HG03457 (cell line): Measurements from ENCODE around the gene P2RY8.
A peak's percentile ranks its signal among the peaks of the same experiment; 100 is the strongest.
"Not testable (repeated sequence)": the region's sequence is repeated elsewhere in the genome, so short reads cannot be mapped to it uniquely, and the experiment has no call there.

Experiments
- ATAC-seq: cut with Tn5 transposase; IDR thresholded peaks from one replicate; pipeline ENCODE4 v1.9.1; 2021; ENCODE audit warnings: moderate number of reproducible peaks; ENCODE audit not compliant: unreplicated experiment

The P2RY8 gene

DNA sequence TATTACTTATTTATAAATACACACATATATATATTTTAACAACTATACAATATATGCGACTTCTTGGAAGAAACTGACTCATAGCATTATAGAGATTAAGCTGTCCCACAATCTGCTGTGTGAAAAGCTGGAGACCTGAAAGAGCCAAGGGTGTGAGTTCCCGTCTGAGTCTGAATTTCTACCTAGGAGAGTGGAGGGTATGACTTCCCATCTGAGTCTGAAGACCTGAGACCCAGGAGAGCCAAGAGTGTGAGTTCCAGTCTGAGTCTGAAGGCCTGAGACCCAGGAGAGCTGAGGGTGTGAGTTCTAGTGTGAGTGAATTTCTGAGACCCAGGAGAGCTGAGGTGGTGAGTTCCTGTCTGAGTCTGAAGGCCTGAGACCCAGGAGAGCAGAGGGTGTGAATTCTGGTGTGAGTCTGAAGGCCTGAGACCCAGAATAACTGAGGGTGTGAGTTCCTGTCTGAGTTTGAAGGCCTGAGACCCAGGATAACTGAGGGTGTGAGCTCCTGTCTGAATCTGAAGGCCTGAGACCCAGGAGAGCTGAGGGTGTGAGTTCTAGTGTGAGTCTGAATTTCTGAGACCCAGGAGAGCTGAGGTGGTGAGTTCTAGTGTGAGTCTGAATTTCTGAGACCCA is 8.9 kb upstream of the P2RY8 start:
- ATAC-seq: no peak

DNA sequence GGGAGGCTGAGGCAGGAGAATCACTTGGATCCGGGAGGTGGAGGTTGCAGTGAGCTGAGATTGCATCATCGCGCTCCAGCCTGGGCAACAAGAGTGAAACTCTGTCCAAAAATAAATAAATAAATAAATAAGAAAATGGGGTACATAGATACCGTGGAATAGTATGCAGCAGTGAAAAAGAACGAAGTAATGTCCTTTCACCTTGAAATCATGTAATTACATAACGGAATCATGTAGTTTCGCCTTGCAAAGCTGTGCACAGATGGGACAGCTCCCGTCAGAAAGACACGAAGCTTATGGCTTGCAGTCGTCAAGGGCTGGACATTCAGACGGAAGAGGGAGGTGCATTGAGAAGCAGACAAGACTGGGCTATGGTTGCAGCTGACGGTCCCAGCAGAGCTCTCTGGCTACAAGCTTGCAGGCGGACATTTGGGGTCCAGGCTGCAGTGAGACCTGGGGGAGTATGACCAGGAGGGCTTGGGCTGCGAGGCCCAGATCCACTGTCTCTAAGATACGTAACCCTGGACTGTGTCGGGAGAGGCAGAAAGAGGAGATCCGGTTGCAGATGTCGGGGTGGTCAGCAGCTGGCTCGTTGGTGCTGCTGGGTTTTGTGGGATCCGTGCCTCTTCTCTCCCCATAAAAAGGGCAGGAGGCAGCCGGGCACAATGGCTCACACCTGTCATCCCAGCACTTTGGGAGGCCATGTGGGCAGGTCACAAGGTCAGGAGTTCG is 6.2 kb upstream of the P2RY8 start:
- no peak for ATAC-seq

DNA sequence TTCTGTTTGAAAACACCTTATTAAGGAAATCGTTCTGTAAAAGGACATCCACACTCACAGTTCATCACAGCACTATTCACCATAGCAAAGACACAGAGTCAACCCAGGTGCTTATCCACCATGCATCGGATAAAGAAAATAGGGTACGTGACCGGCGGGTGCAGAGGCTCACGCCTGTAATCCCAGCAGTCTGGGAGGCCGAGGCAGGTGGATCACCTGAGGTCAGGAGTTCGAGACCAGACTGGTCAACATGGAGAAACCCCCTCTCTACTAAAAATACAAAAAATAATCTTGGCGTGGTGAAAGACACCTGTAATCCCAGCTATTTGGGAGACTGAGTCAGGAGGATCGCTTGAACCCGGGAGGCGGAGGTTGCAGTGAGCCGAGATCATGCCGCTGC is 2.2 kb upstream of the P2RY8 start:
- ATAC-seq: not testable (repeated sequence)

DNA sequence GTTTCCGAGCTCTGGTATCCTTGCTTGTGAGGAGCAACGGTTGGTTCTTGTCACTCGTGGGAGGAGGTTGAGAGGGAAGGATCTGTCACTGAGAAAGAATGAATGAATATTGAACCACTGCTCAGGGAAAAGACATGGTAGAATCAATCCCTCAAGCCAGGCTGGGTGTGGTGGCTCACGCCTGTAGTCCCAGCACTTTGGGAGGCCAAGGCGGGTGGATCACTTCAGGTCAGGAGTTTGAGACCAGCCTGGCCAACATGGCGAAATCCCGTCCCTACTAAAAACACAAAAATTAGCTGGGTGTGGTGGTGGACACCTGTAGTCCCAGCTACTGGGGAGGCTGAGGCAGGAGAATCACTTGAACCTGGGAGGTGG is 718 bp upstream of the P2RY8 start:
- ATAC-seq: not testable (repeated sequence)

DNA sequence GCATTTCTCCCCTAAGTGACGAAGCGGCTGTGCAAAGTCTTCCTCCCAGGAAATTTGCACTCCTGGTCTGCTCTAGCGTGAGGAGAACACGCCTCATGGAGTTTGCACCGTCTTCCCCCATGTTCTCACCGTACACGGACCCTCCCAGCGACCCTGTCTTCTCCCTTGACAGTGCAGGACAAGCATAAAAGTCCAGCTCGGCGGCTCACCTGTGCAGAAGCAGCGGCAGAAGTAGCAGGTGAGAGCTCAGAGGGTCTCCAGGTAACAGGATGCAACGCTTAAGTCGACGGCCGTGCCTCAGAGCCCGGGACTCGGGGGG is 314 bp downstream of the P2RY8 start:
- ATAC-seq: peak; percentile 15

DNA sequence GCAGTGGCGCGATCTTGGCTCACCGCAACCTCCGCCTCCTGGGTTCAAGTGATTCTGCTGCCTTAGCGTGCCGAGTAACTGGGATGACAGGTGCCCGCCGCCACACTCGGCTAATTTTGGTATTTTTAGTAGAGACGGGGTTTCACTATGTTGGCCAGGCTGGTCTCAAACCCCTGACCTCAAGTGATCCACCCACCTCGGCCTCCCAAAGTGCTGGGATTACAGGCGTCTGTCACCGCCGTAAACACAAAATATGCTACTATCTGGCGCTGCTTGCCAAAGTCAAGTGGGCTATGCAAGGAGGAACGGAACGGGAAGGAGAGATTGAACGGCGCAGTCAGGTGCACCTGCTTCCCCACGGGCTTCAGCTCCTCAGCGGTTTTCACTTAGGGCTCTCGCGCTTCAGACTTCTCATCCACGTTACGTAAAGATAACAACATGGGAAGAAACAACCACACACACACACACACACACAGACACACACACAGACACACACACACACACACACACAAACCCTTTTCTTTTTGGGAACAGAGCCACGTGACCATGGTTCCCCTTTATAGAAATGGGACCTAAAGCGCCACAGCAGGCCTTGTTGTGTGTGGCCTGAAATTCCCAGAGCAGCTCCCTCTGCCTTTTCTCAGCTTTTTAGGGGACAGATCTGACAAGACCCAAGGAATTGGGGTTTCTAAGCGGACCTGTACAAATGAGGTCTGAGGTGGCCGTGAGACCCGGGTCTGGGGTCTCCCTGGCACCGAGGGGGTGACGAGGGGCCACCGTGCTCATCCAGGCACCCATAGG is 1.5 kb downstream of the P2RY8 start:
- ATAC-seq: no peak

DNA sequence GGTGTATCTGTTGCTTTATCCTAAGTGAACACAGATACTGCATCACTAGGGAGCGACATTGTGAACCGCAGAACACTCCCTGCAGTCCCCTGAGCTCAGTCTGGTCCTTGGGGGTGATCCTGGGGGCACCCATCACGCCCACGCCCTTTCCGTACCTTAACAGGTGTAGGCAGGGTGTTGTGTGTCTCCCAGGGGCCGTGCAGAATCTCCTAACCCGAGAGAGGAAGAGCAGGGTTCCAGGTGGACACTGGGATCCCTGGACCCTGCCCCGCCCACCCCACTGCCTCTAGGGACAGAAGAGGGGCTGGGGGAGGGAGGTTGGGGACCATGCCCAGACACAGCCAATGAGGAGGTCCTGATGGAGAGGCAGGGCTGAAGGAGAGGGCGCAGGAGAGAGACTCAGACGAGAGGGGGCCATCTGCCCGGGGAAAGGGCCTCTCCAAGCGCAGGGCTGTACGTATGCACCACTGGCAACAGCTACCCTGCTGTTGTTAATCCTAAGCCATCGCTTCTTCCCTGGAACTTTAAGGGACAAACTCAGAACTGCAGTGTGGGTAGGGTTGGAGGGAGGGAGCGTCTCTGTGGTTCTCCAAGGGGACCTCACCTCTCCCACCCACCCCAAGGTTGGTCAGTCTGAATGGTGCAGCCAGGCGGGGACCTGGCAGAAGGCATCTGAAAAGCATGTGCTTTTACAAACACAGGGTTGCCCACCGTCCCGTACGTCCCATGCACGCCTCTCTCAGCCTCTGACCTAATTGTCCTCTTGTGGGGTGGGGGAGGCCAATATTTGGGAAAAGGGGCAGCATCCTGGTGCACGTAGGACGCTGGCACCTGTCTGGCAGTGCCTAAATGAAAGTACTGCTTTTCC is 2.5 kb downstream of the P2RY8 start:
- no peak for ATAC-seq

DNA sequence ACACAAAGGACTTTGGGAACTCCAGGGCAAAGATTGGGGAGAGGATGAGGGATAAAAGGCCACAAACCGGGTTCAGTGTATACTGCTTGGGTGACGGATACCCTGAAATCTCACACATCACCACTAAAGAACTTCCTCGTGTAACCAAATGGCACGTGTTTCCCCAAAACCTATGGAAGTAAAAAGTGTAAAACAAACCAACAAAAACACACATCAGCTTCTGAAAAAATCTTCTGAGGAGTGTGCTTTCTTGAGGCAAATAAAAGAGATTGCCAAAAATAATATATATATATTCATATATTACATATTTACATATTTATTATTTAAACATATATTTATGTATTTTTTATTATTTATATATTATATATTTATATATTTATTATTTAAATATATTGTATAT is 3.9 kb downstream of the P2RY8 start:
- ATAC-seq: no peak

DNA sequence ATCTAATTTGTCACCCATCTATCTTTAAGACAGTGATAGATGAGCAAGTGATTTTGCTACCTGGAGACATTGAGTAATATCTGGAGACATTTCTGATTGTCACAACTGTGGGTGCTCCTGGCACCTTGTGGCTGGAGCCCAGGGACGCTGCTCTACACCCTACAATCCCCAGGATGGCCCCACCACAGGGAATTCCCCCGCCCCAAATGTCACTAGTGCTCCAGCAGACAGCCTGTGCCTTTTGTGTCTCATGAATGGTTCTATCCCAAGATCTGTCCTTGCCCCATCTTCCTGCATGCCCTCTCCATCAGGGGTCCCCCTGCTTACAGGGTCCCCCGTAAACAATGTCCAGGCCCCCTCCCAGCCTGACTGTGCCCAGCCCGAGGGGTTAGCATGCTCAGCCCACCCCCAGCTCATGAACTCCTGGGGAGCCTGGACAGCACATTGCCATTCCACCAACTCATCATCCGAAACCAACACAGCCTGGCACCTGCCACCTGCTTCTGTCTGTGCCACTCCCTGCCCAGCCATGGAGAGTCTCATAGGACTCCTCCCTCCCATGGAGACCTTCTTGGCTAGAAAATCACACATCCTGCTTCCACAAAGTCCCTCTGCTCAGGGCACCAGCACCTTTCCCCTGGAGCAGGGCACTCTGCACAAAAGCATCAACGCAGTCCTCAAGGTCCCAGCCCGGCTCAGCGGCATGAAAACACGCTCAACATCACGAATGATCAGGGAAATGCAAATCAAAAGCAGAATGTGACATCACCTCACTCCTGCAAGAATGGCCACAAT is 5.7 kb downstream of the P2RY8 start:
- no peak for ATAC-seq

DNA sequence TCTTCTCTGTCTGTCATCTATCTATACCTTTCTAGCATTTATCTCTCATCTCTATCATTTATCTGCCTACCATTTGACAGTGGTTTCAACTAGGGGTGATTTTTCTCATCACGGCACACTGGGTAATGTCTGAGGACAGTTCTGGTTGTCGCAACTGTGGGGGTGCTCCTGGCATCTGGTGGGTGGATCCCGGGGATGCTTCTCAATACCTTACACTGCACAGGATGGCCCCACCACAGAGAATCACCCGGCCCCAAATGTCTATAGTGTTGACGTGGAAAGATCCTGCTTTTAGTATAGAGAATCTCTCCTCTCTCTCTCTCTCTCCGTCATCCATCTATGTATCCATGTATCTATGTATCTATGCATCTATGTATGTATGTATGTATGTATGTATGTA is 7.2 kb downstream of the P2RY8 start:
- ATAC-seq: no peak

DNA sequence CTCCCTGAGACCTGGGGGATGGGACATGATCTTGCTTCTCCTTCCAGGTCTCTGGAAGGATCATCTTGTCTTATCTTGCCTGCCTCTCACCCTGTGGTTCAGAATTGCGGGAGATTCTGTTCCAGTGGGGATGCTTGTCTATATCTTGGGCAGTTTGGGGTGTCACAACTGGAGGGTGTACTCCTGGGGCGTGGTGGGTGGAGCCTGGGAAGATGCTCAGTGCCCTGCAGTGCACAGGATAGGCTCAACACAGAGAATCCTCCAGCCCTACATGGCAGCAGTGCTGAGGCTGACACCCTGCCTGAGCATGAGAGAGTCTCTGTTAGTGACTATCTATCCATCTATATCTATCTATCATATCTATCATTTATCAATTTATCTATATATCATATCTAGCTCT is 7.7 kb downstream of the P2RY8 start:
- no peak for ATAC-seq

DNA sequence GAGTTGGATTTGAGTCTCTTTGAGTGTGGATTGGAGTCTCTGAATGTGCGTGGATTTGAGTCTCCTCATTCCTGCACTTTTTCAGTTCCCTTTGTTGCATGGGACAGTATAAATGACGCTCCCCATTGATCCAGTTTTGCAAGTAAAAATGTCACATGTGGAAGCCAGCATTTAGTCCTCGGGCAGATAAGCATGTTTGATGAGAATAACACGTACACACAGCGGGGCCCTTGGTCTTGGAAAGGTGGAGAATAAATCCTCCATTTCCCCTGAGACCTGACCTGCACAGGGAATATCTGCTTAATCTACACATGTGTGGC is 8.1 kb downstream of the P2RY8 start:
- ATAC-seq: no peak

DNA sequence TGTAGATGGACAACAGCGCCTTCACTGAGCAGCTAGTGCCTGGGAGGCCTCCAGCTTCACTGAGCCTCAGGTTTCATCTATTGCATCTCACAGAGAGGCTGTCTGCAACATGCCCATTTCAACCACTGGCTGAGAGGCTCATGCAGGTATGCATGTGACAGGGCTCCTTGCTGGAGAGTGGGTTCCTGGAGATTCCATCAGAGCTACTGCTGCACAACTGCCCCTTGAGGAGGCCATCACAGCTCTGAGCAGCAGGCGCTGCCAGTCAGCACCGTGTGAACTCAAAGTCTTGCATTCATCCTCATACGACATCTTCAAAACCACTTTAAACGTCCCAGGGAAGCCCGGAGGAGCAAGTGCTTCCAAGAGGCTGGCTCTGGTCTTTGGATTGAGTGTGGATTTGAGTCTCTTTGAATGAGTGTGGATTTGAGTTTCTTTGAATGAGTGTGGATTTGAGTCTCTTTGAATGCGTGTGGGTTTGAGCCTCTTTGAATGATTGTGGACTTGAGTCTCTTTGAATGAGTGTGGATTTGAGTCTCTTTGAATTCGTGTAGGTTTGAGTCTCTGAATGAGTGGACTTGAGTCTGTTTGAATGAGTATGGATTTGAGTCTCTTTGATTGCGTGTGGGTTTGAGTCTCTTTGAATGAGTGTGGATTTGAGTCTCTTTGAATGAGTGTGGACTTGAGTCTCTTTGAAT is 8.7 kb downstream of the P2RY8 start:
- ATAC-seq: no peak

DNA sequence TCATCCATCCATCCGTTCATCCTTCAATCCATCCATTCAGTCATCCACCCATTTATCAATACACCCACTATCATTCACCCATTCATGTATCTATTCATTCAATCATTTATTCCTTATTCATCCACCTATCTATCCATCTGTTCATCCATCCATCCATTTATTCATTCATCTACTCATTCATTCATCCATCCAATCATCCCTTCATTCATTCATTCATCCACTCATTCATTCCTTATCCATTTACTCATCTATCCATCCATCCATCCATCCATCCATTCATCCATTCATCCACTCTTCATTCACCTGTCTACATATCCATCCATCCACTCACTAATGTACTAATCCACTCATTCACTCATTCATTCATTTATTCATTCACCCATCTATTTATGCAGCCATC is 9.5 kb downstream of the P2RY8 start:
- no peak for ATAC-seq

DNA sequence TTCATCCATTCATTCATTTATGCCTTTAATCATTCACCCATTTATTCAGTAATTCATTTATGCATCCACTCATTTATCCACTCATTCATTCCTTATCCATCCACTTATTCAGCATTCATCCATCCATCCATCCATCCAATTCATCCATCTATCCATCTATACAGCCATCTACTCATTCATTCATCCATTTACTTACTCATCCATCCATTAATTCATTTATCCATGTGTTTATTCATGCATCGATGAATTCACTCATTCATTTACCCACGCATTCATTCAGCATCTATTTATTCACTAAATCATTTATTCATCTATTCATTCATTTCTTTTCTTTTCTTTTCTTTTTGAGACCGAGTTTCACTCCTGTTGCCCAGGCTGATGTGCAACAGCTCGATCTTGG is 10.4 kb downstream of the P2RY8 start:
- no peak for ATAC-seq

DNA sequence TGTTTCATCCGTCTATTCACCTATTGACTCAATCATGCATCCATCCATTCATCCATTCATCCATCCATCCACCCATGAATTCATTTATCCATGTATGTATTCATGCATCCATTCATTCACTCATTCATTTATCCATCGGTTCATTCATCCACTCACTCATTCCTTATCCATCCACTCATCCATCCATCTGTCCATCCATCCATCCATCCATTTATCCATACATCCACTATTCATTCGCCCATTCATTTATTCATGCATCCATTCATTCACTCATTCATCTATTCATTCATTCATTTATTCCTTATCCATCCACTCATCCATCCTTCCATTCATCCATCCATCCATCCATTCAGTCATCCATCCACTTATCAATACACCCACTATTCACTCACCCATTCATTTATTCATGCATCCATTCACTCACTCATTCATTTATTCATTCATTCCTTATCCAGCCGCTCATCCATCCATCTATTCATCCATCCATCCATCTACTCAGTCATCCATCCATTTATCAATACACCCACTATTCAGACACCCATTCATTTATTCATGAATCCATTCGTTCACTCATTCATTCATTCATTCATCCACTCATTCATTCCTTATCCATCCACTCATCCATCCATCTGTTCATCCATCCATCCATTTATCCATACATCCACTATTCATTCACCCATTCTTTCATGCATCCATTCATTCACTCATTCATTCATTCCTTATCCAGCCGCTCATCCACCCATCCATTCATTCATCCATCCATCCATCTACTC is 11.2 kb downstream of the P2RY8 start:
- ATAC-seq: no peak

DNA sequence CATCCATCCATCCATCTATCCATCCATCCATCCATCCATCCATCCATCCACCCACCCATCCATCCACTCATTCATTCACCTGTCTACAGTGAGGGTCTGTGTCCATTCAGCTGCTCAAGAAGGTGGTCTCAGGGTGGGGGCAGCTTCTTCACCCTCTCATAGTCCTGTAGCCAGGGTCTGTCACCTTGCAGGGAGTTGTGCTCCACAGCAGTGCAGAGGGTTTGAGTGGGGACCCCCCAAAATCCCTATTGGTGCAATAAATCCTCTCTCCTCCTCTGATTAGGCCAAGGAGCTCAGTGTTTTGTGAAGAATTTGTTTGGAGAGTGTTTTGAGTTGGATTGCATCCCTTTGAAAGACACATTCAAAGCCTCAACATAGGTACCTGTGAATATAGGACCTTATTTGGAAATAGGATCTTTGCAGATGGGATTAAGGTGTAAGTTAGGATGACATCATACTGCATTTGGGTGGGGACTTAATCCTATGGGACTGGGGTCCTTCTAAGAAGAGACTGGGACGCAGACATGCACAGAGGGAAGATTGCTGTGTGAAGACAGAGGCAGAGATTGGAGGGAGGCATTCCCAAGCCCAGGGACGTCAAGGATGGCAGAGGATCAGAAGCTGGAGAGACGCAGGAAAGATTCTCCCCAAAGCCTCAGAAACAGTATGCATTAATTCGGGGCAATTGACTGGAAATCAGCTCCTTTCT is 12.0 kb downstream of the P2RY8 start:
- no peak for ATAC-seq

DNA sequence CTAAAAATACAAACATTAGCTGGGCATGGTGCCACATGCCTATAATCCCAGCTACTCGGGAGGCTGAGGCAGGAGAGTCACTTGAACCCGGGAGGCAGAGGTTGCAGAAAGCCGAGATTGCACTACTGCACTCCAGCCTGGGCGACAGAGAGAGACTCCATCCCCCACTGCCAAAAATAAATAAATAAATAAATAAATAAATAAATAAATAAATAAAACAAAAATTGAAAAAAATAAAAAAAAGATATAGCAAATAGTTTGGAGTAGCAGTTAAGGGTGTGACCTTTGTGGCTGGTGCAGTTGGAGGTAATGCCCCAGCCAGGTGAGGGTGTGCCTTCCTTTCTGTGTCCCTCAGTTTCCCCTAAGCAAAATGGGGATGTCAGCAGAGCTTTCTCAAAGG is 14.1 kb downstream of the P2RY8 start:
- not testable (repeated sequence) for ATAC-seq
